SH-SY5Y (cell line): ENCODE results near the gene ATP6V0D1.

ENCODE experiments used
- GATA2 ChIP-seq: IDR thresholded peaks from 2 replicates; pipeline ENCODE4 v1.6.1; 2011; ENCODE audit warnings: mild to moderate bottlenecking, low read depth, low read length
- GATA3 ChIP-seq: IDR thresholded peaks from 2 replicates; pipeline ENCODE4 v1.6.1; 2011; ENCODE audit warnings: low read depth, mild to moderate bottlenecking, low read length, moderate library complexity

GRCh38 chr16:67393111-67393787 lies 87.7 kb downstream of the ATP6V0D1 start, which contains the start of gene TPPP3:
- TF ChIP-seq GATA2 (no peak), GATA3 (no peak)
